ENCODE results near the gene TNRC6B.
"Not testable (repeated sequence)": the region's sequence is repeated elsewhere in the genome, so short reads cannot be mapped to it uniquely, and the experiment has no call there.

Gene TNRC6B

GRCh38 chr22:40364431-40364830, 186.7 kb downstream of the TNRC6B start:
- DNase-seq (ENCODE audit: low read depth, low spot score), result no peak

- no peak for DNase-seq (ENCODE audit: low read depth, low spot score)
These were observed 188.3 kb downstream of the TNRC6B start for GRCh38 chr22:40366068-40366467.

- DNase-seq (ENCODE audit: low read depth, low spot score), result no peak
These were observed 189.6 kb downstream of the TNRC6B start for GRCh38 chr22:40367342-40367741.

GRCh38 chr22:40368016-40368415, 190.3 kb downstream of the TNRC6B start:
- no peak for DNase-seq (ENCODE audit: low read depth, low spot score)

- DNase-seq (ENCODE audit: low read depth, low spot score), result no peak
These were observed 191.1 kb downstream of the TNRC6B start for GRCh38 chr22:40368836-40369235.

- DNase-seq (ENCODE audit: low read depth, low spot score), result no peak
These were observed 196.8 kb downstream of the TNRC6B start for GRCh38 chr22:40374567-40374966.

- no peak for DNase-seq (ENCODE audit: low read depth, low spot score)
These were observed 198.4 kb downstream of the TNRC6B start for GRCh38 chr22:40376149-40376548.

GRCh38 chr22:40377931-40378330, 200.2 kb downstream of the TNRC6B start:
- DNase-seq (ENCODE audit: low read depth, low spot score), result no peak

- DNase-seq (ENCODE audit: low read depth, low spot score), result not testable (repeated sequence)
These were observed 200.7 kb downstream of the TNRC6B start for GRCh38 chr22:40378448-40378847.

- DNase-seq (ENCODE audit: low read depth, low spot score), result no peak
These were observed 203.7 kb downstream of the TNRC6B start for GRCh38 chr22:40381461-40381860.

- DNase-seq (ENCODE audit: low read depth, low spot score), result no peak
These were observed 206.2 kb downstream of the TNRC6B start for GRCh38 chr22:40383905-40384304.

- no peak for DNase-seq (ENCODE audit: low read depth, low spot score)
These were observed 207.5 kb downstream of the TNRC6B start for GRCh38 chr22:40385036-40385782.

Data from ELF-1 (cell line).